WERI-Rb-1 (cell line): Measurements from ENCODE around the gene USP49.
A peak's percentile ranks its signal among the peaks of the same experiment; 100 is the strongest.

Source experiments
- DNase-seq: peaks from one replicate; pipeline ENCODE4 v3.0.0-alpha.2; 2020
- H3K27ac ChIP-seq: fragments of 250-450 bp; sonication (Bioruptor Pico); 2 replicates; pipeline ENCODE4 v1.5.1; 2020; ENCODE audit warnings: mild to moderate bottlenecking, moderate library complexity
- H3K27me3 ChIP-seq: fragments of 250-450 bp; sonication (Bioruptor Pico); 2 replicates; pipeline ENCODE4 v1.5.1; 2021; ENCODE audit warnings: mild to moderate bottlenecking, low read depth, moderate library complexity; ENCODE audit not compliant: insufficient read depth, severe bottlenecking
- H3K36me3 ChIP-seq: fragments of 250-450 bp; sonication (Bioruptor Pico); 2 replicates; pipeline ENCODE4 v1.5.1; 2020; ENCODE audit warnings: mild to moderate bottlenecking, moderate library complexity
- H3K4me3 ChIP-seq: 2 replicates; pipeline ENCODE4 v1.5.1; 2011; ENCODE audit warnings: low read depth, mild to moderate bottlenecking, control low read depth, low read length
- H3K9me3 ChIP-seq: fragments of 250-450 bp; sonication (Bioruptor Pico); 2 replicates; pipeline ENCODE4 v1.5.1; 2021; ENCODE audit warnings: mild to moderate bottlenecking, moderate library complexity; ENCODE audit not compliant: severe bottlenecking
- CTCF ChIP-seq: IDR thresholded peaks from 2 replicates; pipeline ENCODE4 v1.5.1; 2011; ENCODE audit warnings: low read depth, mild to moderate bottlenecking, control low read depth, inconsistent platforms, low read length

Gene USP49

GRCh38 chr6:41887331-41887751, 7.8 kb downstream of the USP49 start:
- DNase-seq = peak; percentile 80
- Histone ChIP-seq H3K27ac (peak overlapping the region; percentile 51), H3K27me3 (no peaks in the 10 kb centered on the region), H3K4me3 (peak overlapping the region; percentile 0; the same call in 1 of the 2 replicates), H3K9me3 (no peaks in the 10 kb centered on the region), H3K36me3 (peaks cover 68% of the 10 kb centered on the region)
- TF ChIP-seq CTCF = no peak

- no peak for DNase-seq
- peaks cover 64% of the 10 kb centered on the region for H3K36me3 ChIP-seq
- H3K4me3 ChIP-seq = no peak overlapping the region
- TF ChIP-seq CTCF = no peak
- H3K9me3 ChIP-seq = no peaks in the 10 kb centered on the region
- H3K27me3 ChIP-seq = no peaks in the 10 kb centered on the region
- H3K27ac ChIP-seq = no peak overlapping the region
Observed at GRCh38 chr6:41885930-41886329, 9.2 kb downstream of the USP49 start.

GRCh38 chr6:41884957-41885356, 10.2 kb downstream of the USP49 start:
- TF ChIP-seq CTCF = no peak
- DNase-seq = no peak
- peaks cover 54% of the 10 kb centered on the region for H3K36me3 ChIP-seq
- no peaks in the 10 kb centered on the region for H3K27me3 ChIP-seq
- no peak overlapping the region for H3K27ac ChIP-seq
- no peaks in the 10 kb centered on the region for H3K9me3 ChIP-seq
- no peak overlapping the region for H3K4me3 ChIP-seq

- no peaks in the 10 kb centered on the region for H3K9me3 ChIP-seq
- H3K4me3 ChIP-seq = no peak overlapping the region
- no peak overlapping the region for H3K27ac ChIP-seq
- H3K36me3 ChIP-seq = peaks cover 58% of the 10 kb centered on the region
- DNase-seq = no peak
- H3K27me3 ChIP-seq = no peaks in the 10 kb centered on the region
- no peak for TF ChIP-seq CTCF
Observed at GRCh38 chr6:41881506-41881905, 13.7 kb downstream of the USP49 start.

- no peak for DNase-seq
- H3K36me3 ChIP-seq = peaks cover 57% of the 10 kb centered on the region
Observed at GRCh38 chr6:41878961-41879405, 16.2 kb downstream of the USP49 start.

More at GRCh38 chr6:41878961-41879405, 16.2 kb downstream of the USP49 start:
- no peak overlapping the region for H3K27ac ChIP-seq
- no peak overlapping the region for H3K4me3 ChIP-seq
- no peak for TF ChIP-seq CTCF
- no peaks in the 10 kb centered on the region for H3K27me3 ChIP-seq
- H3K9me3 ChIP-seq = no peaks in the 10 kb centered on the region
